ENCODE results near the gene ENTR1. TPM values are rescaled to one million over a fixed set of nuclear protein-coding genes. Genes with fewer than 3 reads are reported as not detected.

Gene ENTR1
- polyA plus RNA-seq, 3 donors, result 3.3 to 60.0 (median 9.6) TPM

GRCh38 chr9:136358016-136358415 is 52.4 kb downstream of the ENTR1 start:
- H3K79me2 ChIP-seq (ENCODE audit: insufficient read depth, low read length), result no peaks in the 10 kb centered on the region
- no peaks in the 10 kb centered on the region for H3K27me3 Mint-ChIP-seq (ENCODE audit: low read depth in 3 of 3)
- no peaks in the 10 kb centered on the region for H3K36me3 Mint-ChIP-seq

GRCh38 chr9:136357202-136357725 is 53.1 kb downstream of the ENTR1 start:
- H3K79me2 ChIP-seq (ENCODE audit: insufficient read depth, low read length), result no peaks in the 10 kb centered on the region
- no peaks in the 10 kb centered on the region for H3K9me3 ChIP-seq (replicated peaks in 1 of 2; ENCODE audit: control insufficient read depth in 1 of 2, insufficient read depth in 1 of 2, low read length in 2 of 2)
- DNase-seq, result no peak
- TF ChIP-seq, protein P1, sequence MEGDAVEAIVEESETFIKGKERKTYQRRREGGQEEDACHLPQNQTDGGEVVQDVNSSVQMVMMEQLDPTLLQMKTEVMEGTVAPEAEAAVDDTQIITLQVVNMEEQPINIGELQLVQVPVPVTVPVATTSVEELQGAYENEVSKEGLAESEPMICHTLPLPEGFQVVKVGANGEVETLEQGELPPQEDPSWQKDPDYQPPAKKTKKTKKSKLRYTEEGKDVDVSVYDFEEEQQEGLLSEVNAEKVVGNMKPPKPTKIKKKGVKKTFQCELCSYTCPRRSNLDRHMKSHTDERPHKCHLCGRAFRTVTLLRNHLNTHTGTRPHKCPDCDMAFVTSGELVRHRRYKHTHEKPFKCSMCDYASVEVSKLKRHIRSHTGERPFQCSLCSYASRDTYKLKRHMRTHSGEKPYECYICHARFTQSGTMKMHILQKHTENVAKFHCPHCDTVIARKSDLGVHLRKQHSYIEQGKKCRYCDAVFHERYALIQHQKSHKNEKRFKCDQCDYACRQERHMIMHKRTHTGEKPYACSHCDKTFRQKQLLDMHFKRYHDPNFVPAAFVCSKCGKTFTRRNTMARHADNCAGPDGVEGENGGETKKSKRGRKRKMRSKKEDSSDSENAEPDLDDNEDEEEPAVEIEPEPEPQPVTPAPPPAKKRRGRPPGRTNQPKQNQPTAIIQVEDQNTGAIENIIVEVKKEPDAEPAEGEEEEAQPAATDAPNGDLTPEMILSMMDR (IDR thresholded peaks at IDR 0.05), result no peak
- H3K9ac ChIP-seq (ENCODE audit: insufficient read depth, low read length, poor library complexity, severe bottlenecking), result no peak overlapping the region
- Mint-ChIP-seq H3K4me1 (no peaks in the 10 kb centered on the region), H3K36me3 (no peaks in the 10 kb centered on the region), H3K9me3 (no peaks in the 10 kb centered on the region), H3K27ac (no peak overlapping the region), H3K4me3 (no peak overlapping the region), H3K27me3 (ENCODE audit: low read depth in 3 of 3) (peaks cover 0 to under 1% (median 0%) of the 10 kb centered on the region in 3 donors)
- H3K27ac ChIP-seq (ENCODE audit: low read depth in 1 of 2, low read length in 2 of 2), result no peak overlapping the region
- H3K4me1 ChIP-seq (ENCODE audit: control insufficient read depth in 1 of 2, insufficient read depth in 2 of 2, low read length in 2 of 2), result no peaks in the 10 kb centered on the region
- no peaks in the 10 kb centered on the region for H4K20me1 ChIP-seq (ENCODE audit: insufficient read depth, low read length)
- WGBS (ENCODE audit: insufficient coverage), result 83% methylated on average over 17 of the region's 22 CpGs
- H2AFZ ChIP-seq (ENCODE audit: insufficient read depth, low read depth, low read length, poor library complexity, severe bottlenecking), result no peak overlapping the region
- no peak overlapping the region for H3K4me2 ChIP-seq (replicated peaks; ENCODE audit: extremely low read depth, low read length, poor library complexity, severe bottlenecking)
- no peaks in the 10 kb centered on the region for H3K27me3 ChIP-seq (ENCODE audit: control insufficient read depth in 2 of 2, insufficient read depth in 2 of 2, low read length in 2 of 2)
- H3K36me3 ChIP-seq (replicated peaks in 1 of 2; ENCODE audit: control insufficient read depth in 1 of 2, insufficient read depth in 2 of 2, low read length in 2 of 2), result no peaks in the 10 kb centered on the region
- H3K4me3 ChIP-seq (replicated peaks in 1 of 3; ENCODE audit: low read depth in 2 of 3, low read length in 3 of 3), result no peak overlapping the region
- intact Hi-C loops (cut with micrococcal nuclease), result no loop called here

More at GRCh38 chr9:136358016-136358415, 52.4 kb downstream of the ENTR1 start:
- H3K4me3 ChIP-seq (replicated peaks in 1 of 3; ENCODE audit: low read depth in 2 of 3, low read length in 3 of 3), result no peak overlapping the region
- H3K9me3 Mint-ChIP-seq, result no peaks in the 10 kb centered on the region
- no peaks in the 10 kb centered on the region for H3K36me3 ChIP-seq (replicated peaks in 1 of 2; ENCODE audit: control insufficient read depth in 1 of 2, insufficient read depth in 2 of 2, low read length in 2 of 2)
- H4K20me1 ChIP-seq (ENCODE audit: insufficient read depth, low read length), result peaks cover 5% of the 10 kb centered on the region
- 92% methylated on average over 29 of the region's 29 CpGs for WGBS (ENCODE audit: insufficient coverage)
- H3K9me3 ChIP-seq (replicated peaks in 1 of 2; ENCODE audit: control insufficient read depth in 1 of 2, insufficient read depth in 1 of 2, low read length in 2 of 2), result no peaks in the 10 kb centered on the region
- no peak overlapping the region for H3K4me3 Mint-ChIP-seq
- H3K27me3 ChIP-seq (ENCODE audit: control insufficient read depth in 2 of 2, insufficient read depth in 2 of 2, low read length in 2 of 2), result no peaks in the 10 kb centered on the region
- no peak overlapping the region for H3K27ac Mint-ChIP-seq
- H3K9ac ChIP-seq (ENCODE audit: insufficient read depth, low read length, poor library complexity, severe bottlenecking), result no peak overlapping the region
- no peak overlapping the region for H2AFZ ChIP-seq (ENCODE audit: insufficient read depth, low read depth, low read length, poor library complexity, severe bottlenecking)
- no peak overlapping the region for H3K27ac ChIP-seq (ENCODE audit: low read depth in 1 of 2, low read length in 2 of 2)
- TF ChIP-seq, protein P1 (IDR thresholded peaks at IDR 0.05), result no peak
- DNase-seq, result no peak
- H3K4me2 ChIP-seq (replicated peaks; ENCODE audit: extremely low read depth, low read length, poor library complexity, severe bottlenecking), result no peak overlapping the region
- peaks cover 5 to 7% of the 10 kb centered on the region in 2 donors for H3K4me1 ChIP-seq (ENCODE audit: control insufficient read depth in 1 of 2, insufficient read depth in 2 of 2, low read length in 2 of 2)
- intact Hi-C loops (cut with micrococcal nuclease), result no loop called here
- H3K4me1 Mint-ChIP-seq, result no peaks in the 10 kb centered on the region

Data from CD14-positive monocyte (primary cell).